Colonic mucosa (tissue), 4 donors: ENCODE measurements around the gene RSKR. TPM values are rescaled to one million over a fixed set of nuclear protein-coding genes. Genes with fewer than 3 reads are reported as not detected.
"Not testable (repeated sequence)": the region's sequence is repeated elsewhere in the genome, so short reads cannot be mapped to it uniquely, and the experiment has no call there.

ENCODE experiments used
- DNase-seq: peaks from one replicate; pipeline ENCODE4 v3.0.0-alpha.2; 2020
- H3K27ac ChIP-seq: fragments of 200-600 bp; one replicate; pipeline ENCODE4 v1.8.0; 2021
- H3K27me3 ChIP-seq: fragments of 200-600 bp; one replicate; pipeline ENCODE4 v1.8.0; 2021
- H3K36me3 ChIP-seq: fragments of 200-600 bp; one replicate; pipeline ENCODE4 v1.8.0; 2021
- H3K4me1 ChIP-seq: fragments of 200-600 bp; one replicate; pipeline ENCODE4 v1.8.0; 2021; ENCODE audit warnings: mild to moderate bottlenecking
- H3K4me3 ChIP-seq: fragments of 200-600 bp; one replicate; pipeline ENCODE4 v1.8.0; 2021
- H3K9ac ChIP-seq, 2 donors: one replicate each; pipeline ENCODE4 v1.7.0; 2013; ENCODE audit warnings: control low read depth in 2 of 2, low read depth in 2 of 2, low read length in 2 of 2
- H3K9me3 ChIP-seq: fragments of 200-600 bp; one replicate; pipeline ENCODE4 v1.8.0; 2021
- intact Hi-C: fragments of 100-400 bp; cut with DNase I; formaldehyde crosslinking; loops from one replicate; pipeline ENCODE4 v1.14.1; 2022
- total RNA-seq, 2 donors: library from RNA; stranded (reverse); fragmentation: NEBNext Ultra II Directional in 1 of 2; extraction: Animal tissue kit (Norgen Biotek cat#: 25700) in 1 of 2; gene quantifications; one replicate each; pipeline ENCODE4 v1.2.1, GENCODE V29; 2021
- TF ChIP-seq, protein P1 (sequence below): fragments of 200-600 bp; IDR thresholded peaks from one replicate; pipeline ENCODE4 v1.8.0; 2022; ENCODE audit warnings: antibody characterized with exemption, mild to moderate bottlenecking
- donor health status: healthy.
- donor health status: DM: no; HTN: no; CAD: no.
- donor health status: DM: no; HTN: no; CAD: no.

The RSKR gene
- total RNA-seq, 2 donors from 2014 or later: 3.2 to 16.2 TPM

DNA sequence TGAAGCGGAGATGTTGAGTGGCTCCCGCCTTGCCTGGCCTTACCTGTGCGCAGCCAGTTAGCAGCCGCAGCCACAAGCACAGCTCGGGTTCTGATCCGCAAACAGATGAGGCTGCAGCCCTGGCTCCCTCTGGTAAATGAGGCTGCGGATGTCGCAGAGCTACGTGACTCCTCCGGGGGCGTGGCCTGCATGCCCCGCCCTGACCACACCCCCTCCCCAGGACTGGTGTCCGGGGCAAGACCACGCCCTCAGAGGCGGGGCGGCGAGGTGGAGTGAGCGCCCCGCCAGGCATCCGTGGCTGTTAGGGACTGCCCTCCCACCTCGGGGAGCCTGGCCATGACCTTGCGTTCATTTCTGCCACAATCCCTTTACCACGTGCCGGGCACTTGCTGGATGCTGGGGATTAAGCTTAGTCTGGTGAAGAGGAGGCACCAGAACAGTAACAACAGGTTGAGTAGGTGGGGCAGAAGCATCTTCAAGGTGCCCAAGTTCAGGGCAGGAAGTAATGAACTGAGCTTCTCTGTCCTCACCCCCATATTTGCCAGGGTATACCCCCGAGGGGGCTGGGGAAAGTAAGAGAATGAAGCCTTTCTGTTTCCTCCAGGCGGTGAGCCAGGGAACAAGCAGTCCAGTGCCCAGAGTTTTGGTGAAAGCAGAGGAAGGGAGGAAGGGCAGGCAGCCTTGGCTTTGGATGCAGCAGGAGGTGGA is 37.1 kb downstream of the RSKR start, which contains the start of gene ALDOC:
TSS of gene ALDOC (minus strand) at position 138 of the 708 bp plus-strand sequence. CDS start 1,363 bp downstream, outside the sequence.
- Histone ChIP-seq H3K36me3 (no peaks in the 10 kb centered on the region), H3K4me1 (no peaks in the 10 kb centered on the region), H3K9ac (peak within 1 kb of the TSS; percentile 16 to 17), H3K27me3 (no peaks in the 10 kb centered on the region), H3K9me3 (no peaks in the 10 kb centered on the region), H3K4me3 (peak within 1 kb of the TSS; percentile 28), H3K27ac (peak within 1 kb of the TSS; percentile 10)
- peak; percentile 99 for DNase-seq
- intact Hi-C loops: no loop called here
- TF ChIP-seq, protein P1, sequence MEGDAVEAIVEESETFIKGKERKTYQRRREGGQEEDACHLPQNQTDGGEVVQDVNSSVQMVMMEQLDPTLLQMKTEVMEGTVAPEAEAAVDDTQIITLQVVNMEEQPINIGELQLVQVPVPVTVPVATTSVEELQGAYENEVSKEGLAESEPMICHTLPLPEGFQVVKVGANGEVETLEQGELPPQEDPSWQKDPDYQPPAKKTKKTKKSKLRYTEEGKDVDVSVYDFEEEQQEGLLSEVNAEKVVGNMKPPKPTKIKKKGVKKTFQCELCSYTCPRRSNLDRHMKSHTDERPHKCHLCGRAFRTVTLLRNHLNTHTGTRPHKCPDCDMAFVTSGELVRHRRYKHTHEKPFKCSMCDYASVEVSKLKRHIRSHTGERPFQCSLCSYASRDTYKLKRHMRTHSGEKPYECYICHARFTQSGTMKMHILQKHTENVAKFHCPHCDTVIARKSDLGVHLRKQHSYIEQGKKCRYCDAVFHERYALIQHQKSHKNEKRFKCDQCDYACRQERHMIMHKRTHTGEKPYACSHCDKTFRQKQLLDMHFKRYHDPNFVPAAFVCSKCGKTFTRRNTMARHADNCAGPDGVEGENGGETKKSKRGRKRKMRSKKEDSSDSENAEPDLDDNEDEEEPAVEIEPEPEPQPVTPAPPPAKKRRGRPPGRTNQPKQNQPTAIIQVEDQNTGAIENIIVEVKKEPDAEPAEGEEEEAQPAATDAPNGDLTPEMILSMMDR: no peak

DNA sequence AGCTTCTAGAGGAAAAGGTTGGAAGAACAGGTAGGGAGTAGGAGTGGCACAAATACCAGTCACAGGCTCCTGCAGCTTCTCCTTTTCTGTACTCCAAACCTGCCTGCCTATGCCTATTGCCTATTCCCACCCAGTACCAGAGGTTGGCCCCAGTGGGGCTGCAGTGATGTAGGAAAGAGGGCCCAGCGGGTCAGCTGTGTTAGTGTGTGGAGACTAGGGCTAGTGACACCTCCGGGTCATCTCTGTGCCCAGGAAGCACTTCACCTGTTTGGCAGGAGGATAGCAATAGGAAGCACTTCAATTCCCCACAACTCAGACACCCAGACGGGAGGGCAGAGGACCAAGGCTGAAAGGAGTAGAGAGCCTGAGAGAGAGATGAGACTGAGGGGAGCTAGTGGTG is 38.0 kb downstream of the RSKR start:
- H3K9ac ChIP-seq, H3K4me3 ChIP-seq, H3K27ac ChIP-seq, H3K4me1 ChIP-seq, H3K36me3 ChIP-seq, H3K9me3 ChIP-seq, intact Hi-C loops, H3K27me3 ChIP-seq, DNase-seq: not testable (repeated sequence)

DNA sequence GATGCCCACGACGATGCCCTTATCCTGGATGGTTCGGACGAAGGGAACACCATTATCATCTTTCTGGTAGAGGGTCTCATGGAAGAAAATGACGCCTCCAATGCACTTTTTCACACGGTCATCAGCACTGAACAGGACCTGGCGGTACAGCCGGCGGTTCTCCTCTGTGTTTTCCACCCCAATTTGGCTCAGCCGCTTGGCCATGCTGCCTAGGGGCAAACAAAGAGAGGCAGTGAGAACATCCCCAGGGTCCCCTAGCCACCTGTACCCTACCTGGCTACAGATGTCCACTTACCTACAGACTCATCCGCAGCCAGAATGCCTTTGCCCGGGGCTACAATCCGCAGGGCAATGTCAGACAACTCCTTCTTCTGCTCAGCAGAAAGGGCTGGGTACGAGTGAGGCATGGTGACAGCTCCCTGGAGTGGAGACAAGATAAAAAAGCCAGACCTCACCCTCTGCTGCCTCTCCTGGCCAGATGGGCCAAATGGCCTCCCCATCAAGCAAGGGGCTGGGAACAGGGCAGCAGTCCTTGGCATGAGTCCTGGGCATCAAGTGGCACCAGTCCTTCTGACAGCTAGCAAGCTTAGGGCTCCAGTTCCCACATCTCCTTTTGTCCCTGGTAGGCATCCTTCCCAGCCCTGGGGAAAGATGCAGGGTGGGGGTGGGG is 38.7 kb downstream of the RSKR start:
- Histone ChIP-seq H3K9ac (no peak overlapping the region), H3K36me3 (no peaks in the 10 kb centered on the region), H3K27me3 (no peaks in the 10 kb centered on the region), H3K4me1 (peaks cover 2% of the 10 kb centered on the region), H3K4me3 (no peak overlapping the region), H3K9me3 (no peaks in the 10 kb centered on the region), H3K27ac (no peak overlapping the region)
- TF ChIP-seq, protein P1: no peak
- intact Hi-C loops: no loop called here
- DNase-seq: no peak

GRCh38 chr17:28574526-28574925 is 39.5 kb downstream of the RSKR start:
- no peaks in the 10 kb centered on the region for H3K9me3 ChIP-seq
- H3K27ac ChIP-seq: no peak overlapping the region
- peaks cover 8% of the 10 kb centered on the region for H3K4me1 ChIP-seq
- no peak overlapping the region for H3K4me3 ChIP-seq
- TF ChIP-seq, protein P1: no peak
- intact Hi-C loops: no loop called here
- no peaks in the 10 kb centered on the region for H3K27me3 ChIP-seq
- no peak overlapping the region for H3K9ac ChIP-seq
- no peaks in the 10 kb centered on the region for H3K36me3 ChIP-seq
- DNase-seq: no peak

DNA sequence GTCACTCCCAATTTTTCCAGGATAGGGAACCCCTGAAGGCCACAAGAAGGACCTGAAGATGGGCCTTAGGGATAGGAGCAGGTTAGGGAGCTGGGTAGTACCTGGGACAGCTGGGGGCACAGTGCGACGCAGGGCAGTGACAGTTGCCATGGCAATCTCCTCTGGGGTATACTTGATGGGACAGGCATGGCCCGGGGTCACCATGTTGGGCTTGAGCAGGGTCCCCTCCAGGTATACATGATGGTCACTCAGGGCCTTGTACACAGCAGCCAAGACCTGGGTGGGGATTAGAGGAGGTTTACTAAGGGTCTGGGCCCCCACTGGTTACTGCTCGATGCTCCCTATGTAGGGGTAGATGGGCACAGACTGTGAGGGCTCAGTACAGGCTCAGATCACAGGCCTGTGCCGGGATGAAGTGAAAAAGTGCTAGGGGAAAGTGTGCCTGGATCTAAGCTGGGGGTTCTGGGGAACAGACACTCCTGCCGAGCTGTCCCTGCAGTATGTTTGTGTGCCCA is 40.0 kb downstream of the RSKR start:
- H3K4me1 ChIP-seq: peaks cover 8% of the 10 kb centered on the region

More for the DNA sequence above, 40.0 kb downstream of the RSKR start:
- intact Hi-C loops: no loop called here
- Histone ChIP-seq H3K4me3 (no peak overlapping the region), H3K27me3 (no peaks in the 10 kb centered on the region), H3K9ac (no peak overlapping the region), H3K9me3 (no peaks in the 10 kb centered on the region), H3K36me3 (no peaks in the 10 kb centered on the region), H3K27ac (no peak overlapping the region)
- no peak for DNase-seq
- TF ChIP-seq, protein P1: no peak
